SK-N-MC (cell line): ENCODE measurements around the gene ATPAF2.

ENCODE experiments used
- DNase-seq: peaks from one replicate; pipeline ENCODE4 v3.0.0-alpha.2; 2011; ENCODE audit warnings: low read depth, low spot score
- H3K27ac ChIP-seq: fragments of 200-600 bp; sonication (generic); 2 replicates; pipeline ENCODE4 v1.5.1; 2016; ENCODE audit warnings: mixed run types
- H3K36me3 ChIP-seq: fragments of 200-600 bp; sonication (generic); 2 replicates; pipeline ENCODE4 v1.6.1; 2017; ENCODE audit warnings: antibody characterized with exemption, low read length, mixed read lengths; ENCODE audit not compliant: insufficient read depth
- H3K4me3 ChIP-seq: fragments of 200-600 bp; sonication (generic); 2 replicates; pipeline ENCODE4 v1.5.1; 2016
- H3K9ac ChIP-seq: fragments of 200-600 bp; sonication (generic); 2 replicates; pipeline ENCODE4 v1.8.0; 2017; ENCODE audit warnings: mixed run types, mixed read lengths; ENCODE audit not compliant: insufficient read length
- H3K9me3 ChIP-seq: fragments of 200-600 bp; sonication (generic); 2 replicates; pipeline ENCODE4 v1.6.1; 2017; ENCODE audit warnings: low read depth, mild to moderate bottlenecking, antibody characterized with exemption, low read length, moderate library complexity, mixed read lengths
- EZH2 ChIP-seq: fragments of 200-600 bp; sonication (generic); IDR thresholded peaks from one replicate; pipeline ENCODE4 v1.6.1; 2017; ENCODE audit warnings: antibody characterized with exemption
- FOXP2 ChIP-seq: optimal IDR thresholded peaks from 2 replicates; pipeline ENCODE3; 2011; ENCODE audit warnings: mild to moderate bottlenecking, moderate library complexity; ENCODE audit not compliant: insufficient read depth; ENCODE audit errors: extremely low read length, control extremely low read depth
- POLR2AphosphoS5 ChIP-seq: IDR thresholded peaks from 2 replicates; pipeline ENCODE4 v1.6.1; 2012; ENCODE audit warnings: mild to moderate bottlenecking, low read depth, low read length, borderline replicate concordance

Gene ATPAF2

GRCh38 chr17:17979778-17980177, 59.2 kb downstream of the ATPAF2 start:
- TF ChIP-seq FOXP2 (no peak), EZH2 (no peak), POLR2AphosphoS5 (no peak)
- DNase-seq = no peak
- no peak overlapping the region for H3K4me3 ChIP-seq
- H3K9me3 ChIP-seq = no peaks in the 10 kb centered on the region
- no peak overlapping the region for H3K27ac ChIP-seq
- H3K36me3 ChIP-seq = no peaks in the 10 kb centered on the region
- no peak overlapping the region for H3K9ac ChIP-seq

GRCh38 chr17:17978481-17979424, 60.2 kb downstream of the ATPAF2 start:
- DNase-seq = no peak
- no peaks in the 10 kb centered on the region for H3K36me3 ChIP-seq
- no peak overlapping the region for H3K9ac ChIP-seq
- no peak for TF ChIP-seq POLR2AphosphoS5
- TF ChIP-seq FOXP2 = no peak
- no peak for TF ChIP-seq EZH2
- H3K27ac ChIP-seq = no peak overlapping the region
- H3K4me3 ChIP-seq = no peak overlapping the region
- no peaks in the 10 kb centered on the region for H3K9me3 ChIP-seq

- no peaks in the 10 kb centered on the region for H3K9me3 ChIP-seq
- no peak overlapping the region for H3K9ac ChIP-seq
- no peak overlapping the region for H3K4me3 ChIP-seq
- DNase-seq = no peak
- no peak for TF ChIP-seq EZH2
- TF ChIP-seq FOXP2 = no peak
- TF ChIP-seq POLR2AphosphoS5 = no peak
- no peak overlapping the region for H3K27ac ChIP-seq
- H3K36me3 ChIP-seq = no peaks in the 10 kb centered on the region
Observed at GRCh38 chr17:17976931-17977570, 61.9 kb downstream of the ATPAF2 start.

GRCh38 chr17:17975436-17975835, 63.5 kb downstream of the ATPAF2 start:
- no peak overlapping the region for H3K27ac ChIP-seq
- H3K36me3 ChIP-seq = no peaks in the 10 kb centered on the region

GRCh38 chr17:17972952-17973254, 66.1 kb downstream of the ATPAF2 start:
- peak overlapping the region; percentile 41 for H3K9ac ChIP-seq
- no peak overlapping the region for H3K27ac ChIP-seq
- peak overlapping the region; percentile 88 for H3K4me3 ChIP-seq
- H3K9me3 ChIP-seq = no peaks in the 10 kb centered on the region
- no peak for TF ChIP-seq FOXP2
- TF ChIP-seq EZH2 = no peak
- no peak for TF ChIP-seq POLR2AphosphoS5
- no peak for DNase-seq
- H3K36me3 ChIP-seq = no peaks in the 10 kb centered on the region

More at GRCh38 chr17:17975436-17975835, 63.5 kb downstream of the ATPAF2 start:
- H3K9ac ChIP-seq = no peak overlapping the region
- H3K4me3 ChIP-seq = no peak overlapping the region
- TF ChIP-seq POLR2AphosphoS5 (no peak), EZH2 (no peak), FOXP2 (no peak)
- H3K9me3 ChIP-seq = no peaks in the 10 kb centered on the region
- DNase-seq = no peak

GRCh38 chr17:17972126-17972951, 66.6 kb downstream of the ATPAF2 start, which contains the start of the genes DRC3 and TOM1L2:
TSS of gene DRC3 (plus strand) at chr17:17972862. CDS start at chr17:17977599, 4,737 bp downstream.
TSS of gene TOM1L2 (minus strand) at chr17:17972400. CDS start at chr17:17972313, 87 bp downstream.
- Histone ChIP-seq H3K4me3 (peak within 1 kb of the TSS; percentile 88), H3K36me3 (no peaks in the 10 kb centered on the region), H3K9me3 (no peaks in the 10 kb centered on the region), H3K27ac (no peak within 1 kb of the TSS), H3K9ac (peak within 1 kb of the TSS; percentile 69)
- DNase-seq = peak; percentile 99
- TF ChIP-seq POLR2AphosphoS5 (no peak; the same call in 1 of the 2 replicates), FOXP2 (no peak), EZH2 (no peak)

GRCh38 chr17:17971431-17972125, 67.4 kb downstream of the ATPAF2 start:
- no peak for TF ChIP-seq EZH2
- Histone ChIP-seq H3K4me3 (peak overlapping the region; percentile 82), H3K9ac (peak overlapping the region; percentile 69), H3K9me3 (no peaks in the 10 kb centered on the region), H3K36me3 (no peaks in the 10 kb centered on the region), H3K27ac (no peak overlapping the region)
- DNase-seq = no peak
